Measurements from ENCODE around the gene LACTBL1. TPM values are rescaled to one million over a fixed set of nuclear protein-coding genes. Genes with fewer than 3 reads are reported as not detected.

Gene LACTBL1
- total and polyA plus RNA-seq, 2 of the 8 experiments (the other 6 are each of a cell fraction or from before 2014, with no cell fraction given), result not detected

- Histone ChIP-seq H3K4me2 (ENCODE audit: insufficient read depth in 1 of 2, low read depth in 2 of 2, low read length in 2 of 2) (no peak overlapping the region), H3K79me2 (ENCODE audit: control insufficient read depth in 1 of 2, insufficient read depth in 2 of 2, low read length in 2 of 2) (no peaks in the 10 kb centered on the region), H4K5ac (ENCODE audit: insufficient read length, low read depth, low read length) (no peak overlapping the region), H2BK15ac (ENCODE audit: low read length) (no peak overlapping the region), H3K27me3 (replicated peaks in 1 of 4; ENCODE audit: control insufficient read depth in 3 of 4, extremely low read depth in 1 of 4, insufficient read depth in 3 of 4, low read length in 3 of 4) (no peaks in the 10 kb centered on the region), H3K79me1 (ENCODE audit: low read depth, low read length) (0 out of 2 replicates have a peak, but pooled peaks cover 2% of the 10 kb centered on the region), H3K4ac (replicated peaks; ENCODE audit: insufficient read length, low read depth, low read length) (no peak overlapping the region), H3K23me2 (ENCODE audit: low read depth, low read length) (no peaks in the 10 kb centered on the region), H3K27ac (ENCODE audit: low read depth, low read length) (no peak overlapping the region), H2BK20ac (ENCODE audit: low read length) (no peak overlapping the region), H3K14ac (ENCODE audit: insufficient read length) (no peak overlapping the region), H2BK5ac (ENCODE audit: low read depth, low read length) (no peak overlapping the region), H2AFZ (ENCODE audit: low read length) (no peak overlapping the region), H2AK5ac (ENCODE audit: low read depth, low read length) (0 out of 2 replicates have a peak overlapping the region, but pooled peaks have one; percentile 40), H4K20me1 (replicated peaks in 1 of 2; ENCODE audit: control insufficient read depth in 1 of 2, insufficient read depth in 2 of 2, low read length in 2 of 2) (peaks cover 2 to 3% of the 10 kb centered on the region in 2 experiments), H2BK12ac (ENCODE audit: low read depth, low read length) (no peak overlapping the region), H3K18ac (ENCODE audit: extremely low read depth, low read length) (no peak overlapping the region), H3K23ac (ENCODE audit: insufficient read length) (no peak overlapping the region), H3K36me3 (ENCODE audit: control insufficient read depth in 2 of 4, insufficient read depth in 4 of 4, low read length in 3 of 4) (peaks cover 0 to 6% (median 0%) of the 10 kb centered on the region in 4 experiments; a peak in 1 of 8 replicates), H3K9ac (replicated peaks in 1 of 4; ENCODE audit: extremely low read depth in 1 of 4, low read depth in 3 of 4, low read length in 3 of 4) (no peak overlapping the region), H2BK120ac (replicated peaks; ENCODE audit: low read depth, low read length) (no peak overlapping the region), H4K8ac (ENCODE audit: extremely low read depth, insufficient read depth, low read length) (no peak overlapping the region; the same call in 1 of the 2 replicates), H3K56ac (replicated peaks; ENCODE audit: insufficient read length, low read depth, low read length) (no peak overlapping the region), H3K4me3 (ENCODE audit: extremely low read depth in 1 of 4, insufficient read depth in 2 of 4, low read depth in 3 of 4, low read length in 4 of 4) (no peak overlapping the region), H4K91ac (replicated peaks; ENCODE audit: insufficient read length, low read length) (no peak overlapping the region), H3K4me1 (replicated peaks in 1 of 4; ENCODE audit: control insufficient read depth in 3 of 4, insufficient read depth in 4 of 4, low read length in 3 of 4) (peaks cover 0 to 3% (median 0%) of the 10 kb centered on the region in 4 experiments; a peak in 2 of 7 replicates), H3K9me3 (ENCODE audit: insufficient read depth in 2 of 2, low read depth in 1 of 2, low read length in 1 of 2) (no peaks in the 10 kb centered on the region)
- no peak for FAIRE-seq
- 83% methylated on average over 7 of the region's 7 CpGs; no CpG with 5 or more reads in 1 of the 2 experiments for WGBS, 2 experiments (ENCODE audit: extremely low coverage in 1 of 2, insufficient coverage in 1 of 2, insufficient read length in 1 of 2, insufficient replicate concordance in 2 of 2, low coverage in 1 of 2, low lambda C conversion rate in 2 of 2, missing lambda C conversion rate in 1 of 2)
- ChIA-PET CTCF (ENCODE audit: partially characterized antibody) (interaction anchor here (0.5 to 3.1 kb wide), 12 partner anchors 14 to 226 kb away, joined by 3 to 14 read pairs (median 4); no protein-coding TSS in a partner anchor), POLR2A (ENCODE audit: partially characterized antibody) (no interaction called here)
- no peak for DNase-seq (ENCODE audit: low read depth in 1 of 2, low spot score in 2 of 2)
- TF ChIP-seq JUN (IDR thresholded peaks at IDR 0.05; ENCODE audit: low read depth, low read length) (no peak), SP2 (IDR thresholded peaks at IDR 0.05; ENCODE audit: low read length) (no peak), EGR1 (IDR thresholded peaks at IDR 0.05; ENCODE audit: borderline replicate concordance, low read depth, low read length) (no peak), SAP30 (IDR thresholded peaks at IDR 0.05; ENCODE audit: insufficient read depth, insufficient replicate concordance, low read length) (no peak), RAD21 (IDR thresholded peaks at IDR 0.05 in 1 of 2, conservative IDR thresholded peaks at IDR 0.05 in 1 of 2; ENCODE audit: low read depth in 2 of 2, low read length in 2 of 2) (no peak), POLR2A (IDR thresholded peaks at IDR 0.05; ENCODE audit: control extremely low read depth in 1 of 2, low read depth in 2 of 2, low read length in 2 of 2) (no peak), ATF3 (IDR thresholded peaks at IDR 0.05; ENCODE audit: insufficient read depth, low read depth, low read length) (no peak), SP1 (IDR thresholded peaks at IDR 0.05; ENCODE audit: low read depth, low read length) (no peak), TAF7 (optimal IDR thresholded peaks at IDR 0.05; ENCODE audit: borderline replicate concordance, low read depth, low read length) (no peak), ASH2L (IDR thresholded peaks at IDR 0.05; ENCODE audit: low read length) (no peak), FOSL1 (IDR thresholded peaks at IDR 0.05; ENCODE audit: insufficient read depth, low read depth, low read length) (no peak), MAFK (IDR thresholded peaks at IDR 0.05; ENCODE audit: low read depth, low read length) (no peak), SRF (IDR thresholded peaks at IDR 0.05; ENCODE audit: low read depth, low read length) (no peak), SIN3A (conservative IDR thresholded peaks at IDR 0.05 in 1 of 2, IDR thresholded peaks at IDR 0.05 in 1 of 2; ENCODE audit: low read depth in 1 of 2, low read length in 2 of 2) (no peak)
Observed at GRCh38 chr1:22915231-22915630, 57.4 kb downstream of the LACTBL1 start.

Data from H1 (cell line).